CD4-positive, CD25-positive, alpha-beta regulatory T cell (primary cell): ENCODE results near the gene ARRDC3. TPM values are rescaled to one million over a fixed set of nuclear protein-coding genes. Genes with fewer than 3 reads are reported as not detected.

Experiments
- ATAC-seq, 2 donors: fragments of 150-1000 bp; cut with Tn5 transposase; one replicate each; pipeline ENCODE4 v1.10.0; 2021; ENCODE audit warnings: low read depth in 2 of 2, moderate number of reproducible peaks in 2 of 2, moderate library complexity in 1 of 2
- DNase-seq, 3 donors: peaks; one replicate each; pipeline versions ENCODE4 v3.0.0 to v3.0.0-alpha.2; 2012 to 2022; ENCODE audit warnings: mixed read lengths in 1 of 3
- H3K27ac ChIP-seq: one replicate; pipeline ENCODE4 v1.7.0; 2013; ENCODE audit warnings: mild to moderate bottlenecking, low read length; ENCODE audit not compliant: insufficient read depth, poor library complexity, severe bottlenecking
- H3K27me3 ChIP-seq: one replicate; pipeline ENCODE4 v1.7.0; 2013; ENCODE audit warnings: low read length; ENCODE audit not compliant: control insufficient read depth, insufficient read depth
- H3K36me3 ChIP-seq: one replicate; pipeline ENCODE4 v1.7.0; 2013; ENCODE audit warnings: mild to moderate bottlenecking, low read length, moderate library complexity; ENCODE audit not compliant: control insufficient read depth, insufficient read depth
- H3K4me1 ChIP-seq: 2 replicates; pipeline ENCODE4 v1.7.0; 2013; ENCODE audit warnings: mild to moderate bottlenecking, low read length; ENCODE audit not compliant: insufficient read depth, control insufficient read depth, poor library complexity, severe bottlenecking
- H3K4me3 ChIP-seq: one replicate; pipeline ENCODE4 v1.7.0; 2013; ENCODE audit warnings: low read depth, mild to moderate bottlenecking, low read length, moderate library complexity
- H3K9me3 ChIP-seq, 2 experiments: 1 replicate in 1 of 2; 2 replicates in 1 of 2; pipeline ENCODE4 v1.7.0; 2013; ENCODE audit warnings: low read length in 2 of 2, mild to moderate bottlenecking in 1 of 2, moderate library complexity in 1 of 2; ENCODE audit not compliant: control insufficient read depth in 2 of 2
- H3K27ac Mint-ChIP-seq, 3 donors: one replicate each; pipeline ENCODE4 v1.8.0; 2020 to 2022; ENCODE audit warnings: mild to moderate bottlenecking in 3 of 3, mixed read lengths in 3 of 3, moderate library complexity in 2 of 3
- H3K27me3 Mint-ChIP-seq: one replicate; pipeline ENCODE4 v1.8.0; 2022; ENCODE audit warnings: mild to moderate bottlenecking, mixed read lengths
- H3K36me3 Mint-ChIP-seq: one replicate; pipeline ENCODE4 v1.8.0; 2020; ENCODE audit warnings: mixed read lengths
- H3K4me1 Mint-ChIP-seq, 4 donors: one replicate each; pipeline ENCODE4 v1.8.0; 2020 to 2022; ENCODE audit warnings: mixed read lengths in 4 of 4, mild to moderate bottlenecking in 1 of 4
- H3K4me3 Mint-ChIP-seq, 4 donors: one replicate each; pipeline ENCODE4 v1.8.0; 2020 to 2022; ENCODE audit warnings: mild to moderate bottlenecking in 4 of 4, mixed read lengths in 4 of 4, moderate library complexity in 3 of 4
- H3K9me3 Mint-ChIP-seq, 7 donors: one replicate each; pipeline ENCODE4 v1.8.0; 2020 to 2022; ENCODE audit warnings: mixed read lengths in 7 of 7, mild to moderate bottlenecking in 3 of 7, moderate library complexity in 2 of 7
- polyA plus RNA-seq, 4 donors: library from polyadenylated mRNA; unstranded; fragments of 300-500 nt; fragmentation: Illumina TruSeq; gene quantifications; one replicate each; pipeline ENCODE4 v1.2.3, GENCODE V29; 2021
- total RNA-seq: library from RNA; stranded (reverse); gene quantifications from one replicate; pipeline ENCODE4 v1.2.3, GENCODE V29; 2022

The ARRDC3 gene
- total and polyA plus RNA-seq, 5 donors from 2014 or later: 102 to 228 (median 187) TPM

DNA sequence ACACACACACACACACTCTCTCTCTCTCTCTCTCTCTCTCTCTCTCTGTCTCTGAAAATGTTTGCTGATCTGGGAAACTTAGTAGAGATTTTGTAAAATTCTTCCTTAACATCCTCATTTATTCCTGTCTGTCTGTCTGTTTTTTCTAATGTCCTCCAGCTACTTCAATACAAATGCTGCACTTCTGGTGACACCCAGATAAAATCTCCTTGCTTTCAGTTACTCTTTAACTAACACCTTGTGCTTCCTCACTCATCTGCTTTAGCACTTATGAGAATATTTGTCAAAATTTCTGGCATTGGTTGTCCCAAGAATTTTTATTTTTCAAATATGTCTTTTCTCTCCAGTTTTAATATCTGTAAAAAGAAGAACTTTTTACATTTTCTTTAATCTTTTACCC is 35.0 kb upstream of the ARRDC3 start:
- no peak overlapping the region for H3K27ac Mint-ChIP-seq
- no peaks in the 10 kb centered on the region for H3K9me3 ChIP-seq
- no peak overlapping the region for H3K27ac ChIP-seq
- H3K4me1 Mint-ChIP-seq: peaks cover 5 to 25% (median 15%) of the 10 kb centered on the region in 4 donors
- no peak overlapping the region for H3K4me3 ChIP-seq
- DNase-seq: no peak
- no peaks in the 10 kb centered on the region for H3K27me3 ChIP-seq
- H3K27me3 Mint-ChIP-seq: peaks cover under 1% of the 10 kb centered on the region
- H3K36me3 ChIP-seq: no peaks in the 10 kb centered on the region
- no peaks in the 10 kb centered on the region for H3K4me1 ChIP-seq
- H3K9me3 Mint-ChIP-seq: no peaks in the 10 kb centered on the region
- ATAC-seq: no peak
- no peaks in the 10 kb centered on the region for H3K36me3 Mint-ChIP-seq
- no peak overlapping the region for H3K4me3 Mint-ChIP-seq

DNA sequence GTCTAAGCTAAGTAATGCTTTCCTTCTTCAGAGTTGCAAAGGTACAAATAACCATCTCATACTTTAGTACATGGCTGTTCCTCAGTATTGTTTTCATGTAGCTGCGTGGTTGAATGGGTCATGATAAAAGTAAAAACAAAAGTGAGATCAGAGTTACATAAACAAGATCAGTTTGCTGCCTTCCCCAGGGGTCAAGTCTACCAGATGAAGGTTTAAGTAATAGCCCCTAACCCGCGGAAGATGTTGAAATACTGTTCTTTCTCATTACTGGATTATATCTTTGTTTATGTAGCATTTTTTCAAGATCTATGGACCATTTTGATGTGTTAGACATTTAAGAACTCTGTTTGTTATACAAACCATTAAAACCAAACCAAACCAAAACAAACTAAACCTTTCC is 34.1 kb upstream of the ARRDC3 start:
- Mint-ChIP-seq H3K27me3 (peaks cover 4% of the 10 kb centered on the region), H3K9me3 (no peaks in the 10 kb centered on the region), H3K4me3 (no peak overlapping the region), H3K4me1 (peaks cover 5 to 15% (median 9%) of the 10 kb centered on the region in 4 donors), H3K36me3 (no peaks in the 10 kb centered on the region), H3K27ac (no peak overlapping the region)
- no peaks in the 10 kb centered on the region for H3K9me3 ChIP-seq
- no peak overlapping the region for H3K4me3 ChIP-seq
- H3K36me3 ChIP-seq: no peaks in the 10 kb centered on the region
- H3K27ac ChIP-seq: no peak overlapping the region
- no peaks in the 10 kb centered on the region for H3K27me3 ChIP-seq
- ATAC-seq: no peak
- DNase-seq: no peak
- no peaks in the 10 kb centered on the region for H3K4me1 ChIP-seq

DNA sequence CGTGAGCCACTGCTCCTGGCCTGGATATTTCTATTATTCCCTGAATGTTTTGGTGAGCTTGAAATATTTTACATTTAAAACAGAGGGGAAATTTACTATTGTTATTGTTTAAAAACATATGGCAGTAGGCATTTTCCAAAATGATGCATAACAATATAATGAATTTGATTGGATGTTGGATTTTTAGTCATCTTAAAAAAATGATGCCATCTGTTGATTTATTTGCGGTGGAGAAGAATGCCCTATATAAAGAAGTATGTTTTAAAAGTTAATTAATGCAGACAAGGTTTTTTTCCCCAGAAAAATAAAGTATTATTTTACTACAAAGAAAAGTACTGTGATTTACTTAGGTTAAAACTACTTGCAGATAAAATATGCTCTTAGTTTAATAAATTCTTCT is 33.4 kb upstream of the ARRDC3 start:
- no peak overlapping the region for H3K27ac ChIP-seq
- H3K4me3 ChIP-seq: no peak overlapping the region
- no peaks in the 10 kb centered on the region for H3K36me3 Mint-ChIP-seq
- no peaks in the 10 kb centered on the region for H3K36me3 ChIP-seq
- H3K27me3 ChIP-seq: no peaks in the 10 kb centered on the region
- H3K4me1 Mint-ChIP-seq: peaks cover 3 to 12% (median 7%) of the 10 kb centered on the region in 4 donors
- H3K4me3 Mint-ChIP-seq: no peak overlapping the region
- H3K4me1 ChIP-seq: no peaks in the 10 kb centered on the region
- DNase-seq (no peak), ATAC-seq (no peak)
- no peaks in the 10 kb centered on the region for H3K9me3 ChIP-seq
- no peaks in the 10 kb centered on the region for H3K9me3 Mint-ChIP-seq
- H3K27ac Mint-ChIP-seq: no peak overlapping the region
- peaks cover 4% of the 10 kb centered on the region for H3K27me3 Mint-ChIP-seq

DNA sequence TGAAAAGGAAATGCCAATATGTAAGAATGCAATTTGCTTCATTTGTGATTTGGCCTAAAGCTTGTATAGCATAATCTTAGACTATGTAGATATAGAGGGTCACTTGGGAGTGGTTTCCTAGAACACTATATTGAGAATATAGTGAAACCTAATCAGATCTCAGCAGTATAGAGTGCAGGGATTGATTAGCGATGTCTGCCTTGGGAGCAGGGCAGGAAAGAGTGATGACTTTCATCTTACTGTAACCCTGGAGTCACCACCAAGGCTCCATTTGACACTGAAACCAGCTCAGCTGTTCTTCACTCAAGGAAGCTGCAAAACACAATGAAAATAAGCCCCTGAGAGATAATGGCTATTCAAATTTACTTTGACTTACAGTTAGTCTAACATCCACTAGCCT is 26.2 kb upstream of the ARRDC3 start:
- H3K27me3 ChIP-seq: no peaks in the 10 kb centered on the region
- no peaks in the 10 kb centered on the region for H3K4me1 ChIP-seq
- no peaks in the 10 kb centered on the region for H3K36me3 ChIP-seq
- ATAC-seq (no peak), DNase-seq (no peak)
- no peaks in the 10 kb centered on the region for H3K36me3 Mint-ChIP-seq
- no peaks in the 10 kb centered on the region for H3K9me3 ChIP-seq
- no peak overlapping the region for H3K4me3 ChIP-seq
- H3K27ac ChIP-seq: no peak overlapping the region
- peaks cover 4% of the 10 kb centered on the region for H3K27me3 Mint-ChIP-seq
- H3K9me3 Mint-ChIP-seq: no peaks in the 10 kb centered on the region
- no peak overlapping the region for H3K4me3 Mint-ChIP-seq
- H3K4me1 Mint-ChIP-seq: peaks cover 0 to 4% (median 0%) of the 10 kb centered on the region in 4 donors
- H3K27ac Mint-ChIP-seq: no peak overlapping the region

DNA sequence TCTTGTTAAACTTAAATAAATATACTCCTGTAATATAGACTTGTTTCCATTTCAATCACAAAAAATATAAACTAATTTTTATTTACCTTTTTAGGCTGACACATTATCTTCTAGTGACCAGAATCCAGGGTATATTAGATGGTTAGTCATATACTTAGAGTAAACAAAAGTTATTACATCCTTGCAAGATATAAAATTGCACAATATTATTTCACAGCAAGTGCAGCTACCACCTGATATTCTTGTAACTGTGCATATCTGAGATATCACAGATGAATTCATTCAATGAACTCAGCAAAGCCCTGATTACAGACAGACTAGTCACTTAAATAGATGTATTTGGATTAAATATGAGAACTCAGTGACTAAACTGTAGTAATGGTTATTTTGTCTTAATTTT is 25.6 kb upstream of the ARRDC3 start:
- Mint-ChIP-seq H3K27ac (no peak overlapping the region), H3K36me3 (no peaks in the 10 kb centered on the region), H3K4me1 (peaks cover 0 to 4% (median 0%) of the 10 kb centered on the region in 4 donors), H3K9me3 (no peaks in the 10 kb centered on the region), H3K27me3 (peaks cover 4% of the 10 kb centered on the region), H3K4me3 (no peak overlapping the region)
- Histone ChIP-seq H3K27ac (no peak overlapping the region), H3K36me3 (no peaks in the 10 kb centered on the region), H3K4me1 (no peaks in the 10 kb centered on the region), H3K9me3 (no peaks in the 10 kb centered on the region), H3K4me3 (no peak overlapping the region), H3K27me3 (no peaks in the 10 kb centered on the region)
- ATAC-seq (no peak), DNase-seq (no peak)

DNA sequence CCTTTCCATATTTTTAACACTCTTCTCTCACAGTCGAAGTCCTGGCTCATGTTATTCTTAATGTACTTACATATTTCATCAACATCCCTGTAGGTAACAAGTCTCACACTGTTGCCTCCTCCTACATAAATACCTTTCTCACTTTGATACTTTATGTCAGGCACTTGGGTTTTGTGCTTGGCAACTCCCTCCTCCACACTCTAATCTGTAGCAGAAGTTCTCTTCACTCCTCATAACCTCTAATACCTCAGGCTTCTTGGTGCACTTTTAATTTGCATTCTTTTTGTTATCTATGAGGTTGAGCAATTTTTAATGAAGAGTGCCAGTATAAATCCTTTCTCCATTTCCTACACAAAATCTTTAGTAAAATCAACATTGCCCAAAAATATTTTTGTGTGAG is 24.1 kb upstream of the ARRDC3 start:
- peaks cover 4% of the 10 kb centered on the region for H3K27me3 Mint-ChIP-seq
- no peaks in the 10 kb centered on the region for H3K9me3 Mint-ChIP-seq
- ATAC-seq (no peak), DNase-seq (no peak)
- Histone ChIP-seq H3K4me1 (no peaks in the 10 kb centered on the region), H3K4me3 (no peak overlapping the region), H3K27me3 (no peaks in the 10 kb centered on the region), H3K36me3 (no peaks in the 10 kb centered on the region), H3K9me3 (no peaks in the 10 kb centered on the region), H3K27ac (no peak overlapping the region)
- H3K27ac Mint-ChIP-seq: no peak overlapping the region
- no peak overlapping the region for H3K4me3 Mint-ChIP-seq
- H3K4me1 Mint-ChIP-seq: peaks cover 0 to 4% (median 0%) of the 10 kb centered on the region in 4 donors
- no peaks in the 10 kb centered on the region for H3K36me3 Mint-ChIP-seq

DNA sequence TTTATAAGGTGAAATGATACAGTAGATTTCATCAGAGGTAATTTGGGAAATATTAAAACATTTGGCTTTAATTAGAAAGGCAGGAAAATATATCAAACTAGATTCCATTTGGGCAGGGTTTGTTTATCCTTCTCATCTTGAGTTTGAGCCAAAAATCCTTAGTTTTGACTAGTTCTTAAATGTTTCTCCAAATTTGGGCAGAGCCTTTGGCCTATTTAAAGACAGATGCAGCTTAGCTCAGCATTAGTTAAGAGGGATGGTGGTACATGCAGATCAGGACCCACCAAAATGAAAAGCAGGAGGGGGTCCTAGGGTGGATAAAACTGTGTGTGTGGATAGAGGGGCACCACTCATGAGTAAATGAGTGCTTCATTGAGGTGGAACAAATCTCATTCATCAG is 20.3 kb upstream of the ARRDC3 start:
- DNase-seq: no peak
- Mint-ChIP-seq H3K4me3 (no peak overlapping the region), H3K36me3 (no peaks in the 10 kb centered on the region), H3K27ac (no peak overlapping the region), H3K27me3 (peaks cover 4% of the 10 kb centered on the region), H3K4me1 (peaks cover 0 to 4% (median 0%) of the 10 kb centered on the region in 4 donors), H3K9me3 (no peaks in the 10 kb centered on the region)
- ATAC-seq: no peak
- no peaks in the 10 kb centered on the region for H3K4me1 ChIP-seq
- H3K27ac ChIP-seq: no peak overlapping the region
- no peak overlapping the region for H3K4me3 ChIP-seq
- H3K27me3 ChIP-seq: no peaks in the 10 kb centered on the region
- H3K36me3 ChIP-seq: no peaks in the 10 kb centered on the region
- H3K9me3 ChIP-seq: no peaks in the 10 kb centered on the region

DNA sequence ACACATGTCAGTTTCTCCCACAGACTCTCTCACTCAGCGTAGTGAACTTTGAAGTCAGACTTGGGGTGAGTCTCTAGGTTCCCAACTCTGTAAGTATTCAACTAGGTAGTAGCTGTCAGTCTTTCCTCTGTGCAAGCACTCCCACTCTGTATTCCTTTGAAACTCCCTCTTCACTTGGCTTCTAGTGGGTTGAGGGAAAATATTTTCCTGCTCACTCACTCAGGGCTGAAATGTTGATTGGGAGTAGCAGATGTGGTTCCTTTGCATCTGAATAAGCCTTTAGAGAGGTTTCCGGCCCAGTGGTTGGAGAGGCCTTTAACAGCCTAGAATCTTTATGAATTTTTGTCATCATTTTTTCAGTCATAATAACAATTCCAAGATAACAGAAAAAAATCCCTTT is 18.1 kb upstream of the ARRDC3 start:
- no peaks in the 10 kb centered on the region for H3K4me1 ChIP-seq
- peaks cover 0 to 6% (median under 1%) of the 10 kb centered on the region in 4 donors for H3K4me1 Mint-ChIP-seq
- H3K27me3 ChIP-seq: no peaks in the 10 kb centered on the region
- no peaks in the 10 kb centered on the region for H3K9me3 ChIP-seq
- H3K9me3 Mint-ChIP-seq: no peaks in the 10 kb centered on the region
- DNase-seq: no peak
- H3K27ac ChIP-seq: no peak overlapping the region
- H3K4me3 ChIP-seq: no peak overlapping the region
- no peak for ATAC-seq
- no peak overlapping the region for H3K27ac Mint-ChIP-seq
- no peaks in the 10 kb centered on the region for H3K36me3 ChIP-seq
- H3K4me3 Mint-ChIP-seq: no peak overlapping the region
- H3K27me3 Mint-ChIP-seq: peaks cover 4% of the 10 kb centered on the region
- H3K36me3 Mint-ChIP-seq: no peaks in the 10 kb centered on the region
